ENCODE results near the gene ZNF222.
A peak's percentile ranks its signal among the peaks of the same experiment; 100 is the strongest.

The ZNF222 gene

DNA sequence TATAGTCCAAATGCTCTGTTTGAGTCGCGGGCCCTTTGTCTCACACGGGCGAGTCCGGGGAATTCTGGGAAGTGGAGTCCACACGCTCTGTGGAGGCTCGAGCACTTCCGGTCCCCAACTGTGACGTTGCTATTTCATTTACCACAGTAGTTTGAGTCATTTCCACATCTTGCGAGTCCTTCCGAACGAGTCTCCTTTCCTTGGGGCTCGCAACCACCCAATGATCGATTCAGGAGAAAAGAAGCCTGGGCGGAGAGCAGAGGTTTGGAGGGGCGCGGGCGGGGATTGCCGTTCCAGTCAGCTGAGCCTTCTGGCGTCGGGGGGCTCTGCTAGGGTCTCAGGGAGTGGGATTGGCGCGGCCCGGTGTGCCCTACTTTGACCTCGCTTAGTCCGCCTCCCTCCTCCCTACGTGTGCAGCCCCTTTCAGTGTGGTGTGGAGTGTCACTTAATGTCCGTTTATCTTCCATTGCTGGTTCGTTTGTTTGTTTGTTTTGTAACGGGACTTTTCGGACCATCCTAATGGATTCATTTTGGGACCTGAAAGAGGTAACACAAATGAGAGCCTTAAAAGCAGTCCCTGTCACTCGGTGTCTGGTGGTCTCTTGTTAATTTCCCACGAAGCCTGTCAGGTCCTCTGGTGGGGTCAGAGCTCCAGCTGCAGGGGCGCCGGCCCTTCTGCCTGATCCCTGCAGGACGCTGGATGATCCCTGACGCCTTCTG, at the start of gene ZNF222:
Gene ZNF222, plus strand, starts transcription at position 163 of the 720 bp plus-strand sequence. Its CDS starts 58 bp downstream, at position 221.
- DNase-seq = peak; percentile 93

DNA sequence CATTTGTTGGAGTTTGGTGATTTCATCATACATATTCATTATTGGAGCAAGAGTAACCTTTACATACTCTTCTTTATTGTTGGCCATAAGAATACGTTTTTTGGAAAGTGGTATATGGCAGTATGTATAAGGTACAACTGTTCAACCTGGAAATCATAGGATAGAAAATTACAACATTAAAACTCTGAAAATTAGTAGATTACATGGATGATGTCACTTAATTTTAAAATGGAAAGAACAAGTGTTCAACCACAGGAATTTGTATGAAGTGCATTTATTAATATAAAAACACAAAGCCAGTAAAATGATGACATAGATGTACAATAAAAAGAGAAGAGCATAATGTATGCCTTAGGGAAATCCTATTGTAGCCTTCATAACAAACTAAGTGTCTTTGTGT, 48.4 kb upstream of the ZNF222 start:
- no peak for DNase-seq

GRCh38 chr19:43983544-43983911, 41.7 kb upstream of the ZNF222 start:
- DNase-seq = no peak

DNA sequence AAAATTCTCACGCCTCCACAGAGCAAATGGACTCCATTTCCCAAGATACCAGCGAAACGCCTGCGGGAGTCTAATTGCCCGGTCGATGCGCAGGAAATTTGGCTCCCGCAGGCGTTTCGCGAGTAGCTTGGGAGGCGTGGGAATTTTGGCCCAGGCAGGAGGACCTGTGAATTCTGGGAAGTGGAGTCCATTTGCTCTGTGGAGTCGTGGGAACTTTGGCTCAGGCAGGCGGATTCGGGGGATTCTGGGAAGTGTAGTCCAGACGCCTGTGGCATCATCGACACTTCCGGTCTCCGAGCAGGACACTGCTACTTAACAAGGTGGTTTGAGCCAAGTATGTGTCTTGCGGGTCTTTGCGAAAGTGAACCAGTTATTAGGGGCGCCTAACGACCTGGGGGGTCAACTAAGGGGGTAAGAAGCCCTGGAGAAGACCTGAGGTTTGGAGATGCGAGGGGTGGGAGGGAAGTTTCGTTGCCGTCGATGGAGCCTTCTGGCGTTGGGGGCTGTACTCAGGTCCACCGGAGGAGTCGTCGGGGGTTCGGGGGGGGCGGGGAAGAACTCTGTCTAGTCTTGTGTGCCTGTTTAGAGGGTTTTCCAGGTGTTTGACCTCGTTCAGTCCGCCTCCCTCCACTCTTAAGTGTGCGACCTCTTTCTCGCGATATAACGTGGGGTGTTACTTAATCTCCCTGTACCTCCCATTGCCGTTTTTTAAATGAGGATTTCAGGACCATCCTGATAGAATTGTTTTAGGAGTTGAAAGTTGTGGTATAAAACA, 41.1 kb upstream of the ZNF222 start, which contains the start of gene ZNF155:
Gene ZNF155, plus strand, starts transcription at position 277 of the 775 bp plus-strand sequence. CDS start 4,356 bp downstream, outside the sequence.
- peak; percentile 98 for DNase-seq

GRCh38 chr19:43984687-43985000, 40.5 kb upstream of the ZNF222 start:
- DNase-seq = peak; percentile 8

GRCh38 chr19:43997631-43998290, 27.4 kb upstream of the ZNF222 start:
- peak; percentile 28 for DNase-seq

DNA sequence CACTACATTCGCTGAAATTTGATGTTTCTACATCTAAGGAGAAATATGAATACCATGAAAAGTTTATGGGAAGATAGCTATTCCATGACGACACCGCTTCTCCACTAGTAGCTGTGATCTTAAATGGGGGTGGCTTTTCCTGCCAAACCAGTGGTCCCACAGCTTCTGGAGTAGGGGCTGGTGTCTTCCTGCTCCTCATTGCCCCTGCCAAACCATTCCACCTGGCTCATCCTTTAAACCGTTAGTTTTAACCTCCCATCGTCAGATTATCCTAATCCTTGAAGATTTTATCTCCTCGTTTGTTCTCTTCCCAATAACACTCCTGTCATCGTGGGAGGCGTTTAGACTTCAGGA, 23.0 kb upstream of the ZNF222 start:
- no peak for DNase-seq

DNA sequence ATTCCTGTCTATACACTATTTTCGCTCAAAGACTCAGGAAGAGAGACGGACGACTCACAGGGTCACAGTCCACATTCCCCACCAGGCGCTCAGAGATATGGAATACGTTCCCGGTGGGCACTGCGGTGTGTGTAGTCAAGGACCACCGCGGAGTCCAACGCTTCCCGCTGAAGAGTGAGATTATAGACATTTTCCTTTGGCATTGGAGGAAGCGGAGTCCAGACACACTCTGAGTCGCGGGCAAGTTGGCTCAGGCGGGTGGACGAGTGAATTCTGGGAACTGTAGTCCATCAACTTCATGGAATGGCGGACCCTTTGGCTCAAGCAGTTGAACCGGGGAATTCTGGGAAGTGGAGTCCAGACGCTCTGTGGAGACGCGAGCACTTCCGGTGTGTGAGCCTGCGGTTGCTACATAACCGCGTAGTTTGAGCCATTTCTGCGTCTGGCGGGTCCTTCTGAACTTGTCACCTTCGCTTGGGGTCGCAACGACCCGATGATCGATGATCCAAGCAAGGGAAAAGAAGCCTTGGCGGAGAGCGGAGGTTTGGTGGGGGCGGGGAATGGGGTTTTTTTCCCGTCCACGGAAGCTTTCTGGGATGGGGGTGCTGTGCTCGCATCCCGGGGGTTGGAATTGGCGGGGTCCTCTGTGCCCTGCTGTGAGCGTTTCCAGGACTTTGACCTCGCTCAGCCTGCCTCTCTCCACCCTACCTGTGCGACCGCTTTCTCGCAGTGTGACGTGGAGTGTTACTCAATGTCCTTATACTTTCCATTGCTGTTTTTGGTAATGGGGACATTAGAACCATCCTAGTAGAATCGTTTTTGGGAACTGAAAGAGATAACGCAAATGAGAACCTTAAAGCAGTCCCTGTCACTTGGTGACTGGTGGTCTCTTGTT, 22.4 kb upstream of the ZNF222 start, which contains the start of gene ZNF230:
Gene ZNF230, plus strand, starts transcription at position 392 of the 895 bp plus-strand sequence. CDS start 4,122 bp downstream, outside the sequence.
- peak; percentile 96 for DNase-seq

GRCh38 chr19:44003461-44004009, 21.6 kb upstream of the ZNF222 start:
- peak; percentile 1 for DNase-seq

DNA sequence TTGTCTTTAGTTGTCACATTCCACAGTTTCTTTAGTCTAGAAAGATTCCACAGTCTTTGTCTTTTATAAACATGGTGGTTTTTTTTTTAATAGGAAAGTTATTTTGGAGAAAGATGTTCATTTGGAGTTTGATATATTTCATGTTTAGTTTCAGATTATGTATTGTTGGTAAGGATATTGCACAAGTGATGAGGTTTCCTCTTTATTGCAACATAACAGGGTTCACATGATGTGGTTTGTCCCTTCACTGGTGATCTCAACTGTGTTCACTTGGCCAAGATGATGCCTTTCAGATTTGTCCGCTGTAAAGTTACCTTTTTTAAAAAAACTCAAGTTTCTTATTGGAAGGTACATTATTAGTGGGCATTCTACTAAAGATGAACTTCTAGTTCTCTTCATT, 19.2 kb upstream of the ZNF222 start:
- DNase-seq = no peak

- no peak for DNase-seq
Observed at GRCh38 chr19:44007473-44007872, 17.7 kb upstream of the ZNF222 start.

DNA sequence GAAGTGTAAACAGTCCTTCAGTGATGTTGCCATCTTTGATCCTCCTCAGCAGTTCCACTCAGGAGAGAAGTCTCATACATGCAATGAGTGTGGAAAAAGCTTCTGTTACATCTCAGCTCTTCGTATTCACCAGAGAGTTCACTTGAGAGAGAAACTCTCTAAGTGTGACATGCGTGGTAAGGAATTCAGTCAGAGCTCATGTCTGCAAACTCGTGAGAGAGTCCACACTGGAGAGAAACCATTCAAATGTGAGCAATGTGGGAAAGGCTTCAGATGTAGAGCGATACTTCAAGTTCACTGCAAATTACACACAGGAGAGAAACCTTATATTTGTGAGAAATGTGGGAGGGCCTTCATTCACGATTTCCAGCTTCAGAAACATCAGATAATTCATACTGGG, 14.7 kb upstream of the ZNF222 start:
- DNase-seq = no peak

- no peak for DNase-seq
Observed at GRCh38 chr19:44019498-44019897, 5.7 kb upstream of the ZNF222 start.

- DNase-seq = no peak
Observed at GRCh38 chr19:44021221-44021620, 4.0 kb upstream of the ZNF222 start.

- no peak for DNase-seq
Observed at GRCh38 chr19:44024900-44025216, 321 bp upstream of the ZNF222 start.

DNA sequence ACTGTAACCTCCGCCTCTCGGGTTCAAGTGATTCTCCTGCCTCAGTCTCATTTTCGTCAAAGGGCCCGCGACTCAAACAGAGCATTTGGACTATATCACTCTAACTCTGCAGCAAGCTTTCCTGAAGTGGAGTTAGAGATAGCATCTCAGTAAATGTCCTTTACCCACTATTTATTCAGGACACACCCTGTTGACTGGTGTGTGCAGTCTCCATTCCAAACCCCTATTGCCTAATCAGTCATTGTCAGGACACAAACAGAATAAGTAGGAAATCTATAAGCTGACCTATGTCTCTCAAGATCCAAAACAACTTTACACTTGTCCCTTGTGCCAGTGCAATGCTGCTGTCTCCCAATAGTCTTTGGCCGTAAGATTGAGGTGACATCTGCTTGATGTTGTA, 1.4 kb downstream of the ZNF222 start:
- no peak for DNase-seq

DNA sequence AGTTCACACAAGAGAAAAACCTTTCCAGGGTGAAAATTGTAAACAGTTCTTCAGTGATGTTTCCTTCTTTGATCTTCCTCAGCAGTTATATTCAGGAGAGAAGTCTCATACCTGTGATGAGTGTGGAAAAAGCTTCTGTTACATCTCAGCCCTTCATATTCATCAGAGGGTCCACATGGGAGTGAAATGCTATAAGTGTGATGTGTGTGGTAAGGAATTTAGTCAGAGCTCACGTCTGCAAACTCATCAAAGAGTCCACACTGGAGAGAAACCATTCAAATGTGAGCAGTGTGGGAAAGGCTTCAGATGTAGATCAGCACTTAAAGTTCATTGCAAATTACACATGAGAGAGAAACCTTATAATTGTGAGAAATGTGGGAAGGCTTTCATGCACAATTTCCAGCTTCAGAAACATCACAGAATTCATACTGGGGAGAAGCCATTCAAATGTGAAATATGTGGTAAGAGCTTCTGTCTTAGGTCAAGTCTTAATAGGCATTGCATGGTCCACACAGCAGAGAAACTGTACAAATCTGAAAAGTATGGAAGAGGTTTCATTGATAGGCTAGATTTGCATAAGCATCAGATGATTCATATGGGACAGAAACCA, 6.9 kb downstream of the ZNF222 start:
- no peak for DNase-seq

DNA sequence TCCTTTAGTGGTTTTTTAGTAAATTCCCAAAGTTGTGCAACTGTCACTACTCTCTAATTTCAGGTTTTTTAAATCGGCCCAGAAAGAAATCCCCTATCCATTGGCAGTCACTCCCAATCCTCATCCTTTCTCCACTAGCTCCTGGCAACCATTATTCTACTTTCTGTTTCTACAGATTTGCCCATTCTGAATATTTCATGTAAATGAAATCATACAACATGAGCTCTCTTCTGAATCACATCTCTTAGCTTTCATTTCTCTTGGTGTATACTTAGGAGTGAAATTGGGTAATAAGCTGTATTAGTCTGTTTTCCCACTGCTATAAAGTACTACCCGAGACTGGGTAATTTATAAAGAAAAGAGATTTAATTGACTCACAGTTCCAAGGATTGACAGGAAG, 17.0 kb downstream of the ZNF222 start:
- DNase-seq = no peak

GRCh38 chr19:44050740-44051649, 25.8 kb downstream of the ZNF222 start:
- no peak for DNase-seq

GRCh38 chr19:44051650-44052402, 26.6 kb downstream of the ZNF222 start, which contains the start of gene ZNF223:
TSS of gene ZNF223 (plus strand) at chr19:44052036. CDS start at chr19:44055177, 3,141 bp downstream.
- peak; percentile 95 for DNase-seq
